Hepatocyte (in vitro differentiated cells): ENCODE data around the gene ST8SIA6. TPM values are rescaled to one million over a fixed set of nuclear protein-coding genes. Genes with fewer than 3 reads are reported as not detected.

Experiments used
- DNase-seq: peaks from one replicate; pipeline ENCODE4 v3.0.0-alpha.2; 2016; ENCODE audit warnings: low spot score
- H2AFZ ChIP-seq: fragments of 200-600 bp; sonication (generic); 2 replicates; pipeline ENCODE4 v1.6.0; 2016; ENCODE audit warnings: antibody characterized with exemption, mild to moderate bottlenecking
- H3K27ac ChIP-seq: fragments of 200-600 bp; sonication (generic); 2 replicates; pipeline ENCODE4 v1.5.1; 2016; ENCODE audit warnings: mild to moderate bottlenecking
- H3K27me3 ChIP-seq: fragments of 200-600 bp; sonication (generic); 2 replicates; pipeline ENCODE4 v1.6.1; 2016
- H3K36me3 ChIP-seq: fragments of 200-600 bp; sonication (generic); replicated peaks from 2 replicates; pipeline ENCODE4 v1.5.1; 2016; ENCODE audit warnings: low read depth; ENCODE audit not compliant: insufficient read depth
- H3K4me1 ChIP-seq: fragments of 200-600 bp; sonication (generic); 2 replicates; pipeline ENCODE4 v1.5.1; 2016; ENCODE audit warnings: mild to moderate bottlenecking, moderate library complexity; ENCODE audit not compliant: insufficient read depth
- H3K4me2 ChIP-seq: fragments of 200-600 bp; sonication (generic); 2 replicates; pipeline ENCODE4 v1.6.0; 2016
- H3K4me3 ChIP-seq: fragments of 200-600 bp; sonication (generic); 2 replicates; pipeline ENCODE4 v1.5.1; 2016; ENCODE audit warnings: mild to moderate bottlenecking
- H3K79me2 ChIP-seq: fragments of 200-600 bp; sonication (generic); 2 replicates; pipeline ENCODE4 v1.6.0; 2017; ENCODE audit warnings: mild to moderate bottlenecking
- H3K9me2 ChIP-seq: fragments of 200-600 bp; sonication (generic); replicated peaks from 2 replicates; pipeline ENCODE4 v1.6.0; 2017; ENCODE audit warnings: mild to moderate bottlenecking; ENCODE audit not compliant: insufficient read depth
- H3K9me3 ChIP-seq: fragments of 200-600 bp; sonication (generic); 2 replicates; pipeline ENCODE4 v1.5.1; 2016; ENCODE audit warnings: low read depth, mild to moderate bottlenecking
- H4K20me1 ChIP-seq: fragments of 200-600 bp; sonication (generic); 2 replicates; pipeline ENCODE4 v1.6.0; 2016; ENCODE audit warnings: mild to moderate bottlenecking; ENCODE audit not compliant: insufficient read depth, poor library complexity, severe bottlenecking
- CTCF ChIP-seq: fragments of 200-600 bp; sonication (generic); IDR thresholded peaks from 2 replicates; pipeline ENCODE4 v1.5.1; 2016; ENCODE audit warnings: antibody characterized with exemption, mild to moderate bottlenecking; ENCODE audit not compliant: poor library complexity
- EZH2 ChIP-seq: fragments of 200-600 bp; sonication (generic); IDR thresholded peaks from 2 replicates; pipeline ENCODE4 v1.6.1; 2016; ENCODE audit warnings: antibody characterized with exemption, mild to moderate bottlenecking, borderline replicate concordance
- EZH2phosphoT487 ChIP-seq: fragments of 200-600 bp; sonication (generic); IDR thresholded peaks from one replicate; pipeline ENCODE4 v1.6.1; 2018; ENCODE audit warnings: antibody characterized with exemption, mild to moderate bottlenecking, low read depth, moderate library complexity; ENCODE audit not compliant: unreplicated experiment, severe bottlenecking
- WGBS: methylation state at CpG from one replicate; pipeline ENCODE4 v1.1.6; 2016; ENCODE audit warnings: low lambda C conversion rate; ENCODE audit errors: missing lambda C conversion rate; 5-methylcytosine and 5-hydroxymethylcytosine counted together
- polyA plus RNA-seq: library from polyadenylated mRNA; unstranded; fragments of >200 nt; fragmentation: Nextera tagmentation; extraction: Ambion mirVana; gene quantifications from 2 replicates; pipeline ENCODE4 v1.2.1, GENCODE V29; 2016
- total RNA-seq: library from RNA; depleted of rRNA; stranded (reverse); fragments of >200 nt; gene quantifications from 2 replicates; pipeline ENCODE4 v1.2.3, GENCODE V29; 2014

Gene ST8SIA6
- total and polyA plus RNA-seq, 2 experiments from 2014 or later: 0.10 TPM; not detected in 1

DNA sequence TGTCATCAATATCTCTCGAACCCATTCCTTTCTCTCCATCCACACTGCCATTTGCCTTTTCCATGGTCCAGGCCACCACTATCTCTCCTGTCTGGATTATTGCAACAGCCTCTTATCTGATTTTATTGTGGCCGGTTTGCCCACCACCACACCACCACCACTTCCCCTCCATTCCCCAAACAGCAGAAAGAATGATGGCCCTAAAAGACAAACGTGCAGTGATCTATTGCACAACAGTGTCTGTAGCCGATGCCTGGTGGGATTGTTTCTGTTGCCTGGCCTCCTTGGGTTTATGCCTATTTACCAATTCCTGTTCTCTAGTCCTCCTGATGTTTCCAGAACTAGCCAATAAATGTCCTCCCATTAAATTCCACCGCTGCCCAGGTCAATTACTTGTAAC lies 10.2 kb upstream of the ST8SIA6 start:
- Histone ChIP-seq H3K4me1 (no peaks in the 10 kb centered on the region), H3K36me3 (no peaks in the 10 kb centered on the region), H3K9me2 (no peaks in the 10 kb centered on the region), H3K9me3 (no peaks in the 10 kb centered on the region), H3K27me3 (no peaks in the 10 kb centered on the region), H3K79me2 (no peaks in the 10 kb centered on the region), H4K20me1 (no peaks in the 10 kb centered on the region), H3K4me3 (no peak overlapping the region), H2AFZ (no peak overlapping the region), H3K27ac (no peak overlapping the region), H3K4me2 (no peak overlapping the region)
- no peak for DNase-seq
- 83% methylated on average over 5 of the region's 5 CpGs for WGBS
- no peak for TF ChIP-seq EZH2phosphoT487
- no peak for TF ChIP-seq CTCF
- TF ChIP-seq EZH2: no peak

DNA sequence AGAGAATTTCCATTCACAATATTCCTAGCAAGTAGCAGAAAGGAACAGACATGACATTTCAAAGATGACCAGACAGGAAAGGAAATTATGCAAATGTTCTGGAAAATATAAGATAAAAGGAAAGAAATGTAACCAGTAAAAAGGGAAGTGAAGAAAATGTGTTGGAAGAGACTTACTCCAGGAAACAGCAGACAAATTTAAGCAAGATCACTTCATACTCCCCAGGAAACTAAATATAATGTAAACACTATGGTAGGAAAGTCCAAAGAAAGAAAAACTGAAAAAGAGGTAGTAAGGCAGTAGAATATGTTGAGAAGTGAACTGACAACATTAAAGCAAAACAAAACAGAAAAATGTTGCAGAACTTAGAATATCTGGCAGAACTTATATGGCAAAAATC lies 6.4 kb upstream of the ST8SIA6 start:
- Histone ChIP-seq H3K27ac (no peak overlapping the region), H2AFZ (no peak overlapping the region), H3K27me3 (peaks cover 5% of the 10 kb centered on the region), H3K4me1 (no peaks in the 10 kb centered on the region), H3K9me3 (no peaks in the 10 kb centered on the region), H3K36me3 (no peaks in the 10 kb centered on the region), H3K79me2 (no peaks in the 10 kb centered on the region), H3K4me3 (no peak overlapping the region), H3K9me2 (no peaks in the 10 kb centered on the region), H4K20me1 (no peaks in the 10 kb centered on the region), H3K4me2 (no peak overlapping the region)
- TF ChIP-seq EZH2phosphoT487 (no peak), CTCF (no peak), EZH2 (no peak)
- DNase-seq: no peak

DNA sequence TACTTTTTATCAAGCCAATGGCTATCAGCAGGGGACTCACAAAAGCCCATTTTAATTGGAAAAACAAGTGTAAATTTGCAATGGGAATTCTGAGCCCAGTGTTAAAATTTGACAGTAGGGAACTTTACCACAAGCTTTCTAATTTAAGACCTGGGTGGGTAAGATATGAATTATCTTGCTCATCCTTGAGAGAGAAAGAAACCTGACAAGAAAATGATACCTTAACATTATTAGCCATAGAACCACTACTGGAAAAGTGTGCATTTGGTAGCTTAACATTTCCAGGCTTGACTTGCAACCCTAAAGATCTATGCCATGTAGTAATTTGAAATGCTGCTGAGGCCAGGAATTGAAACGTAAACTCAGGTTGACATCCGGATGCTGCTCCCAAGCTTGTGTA lies 2.7 kb upstream of the ST8SIA6 start:
- H2AFZ ChIP-seq: no peak overlapping the region
- no peaks in the 10 kb centered on the region for H4K20me1 ChIP-seq
- DNase-seq: no peak
- no peak overlapping the region for H3K4me3 ChIP-seq
- H3K9me3 ChIP-seq: no peaks in the 10 kb centered on the region
- no peak overlapping the region for H3K27ac ChIP-seq
- 93% methylated on average over 2 of the region's 2 CpGs for WGBS
- H3K9me2 ChIP-seq: no peaks in the 10 kb centered on the region
- TF ChIP-seq EZH2 (no peak), CTCF (no peak), EZH2phosphoT487 (no peak)
- H3K36me3 ChIP-seq: no peaks in the 10 kb centered on the region
- peaks cover 8% of the 10 kb centered on the region for H3K4me1 ChIP-seq
- H3K27me3 ChIP-seq: peaks cover 36% of the 10 kb centered on the region
- H3K79me2 ChIP-seq: no peaks in the 10 kb centered on the region
- no peak overlapping the region for H3K4me2 ChIP-seq

DNA sequence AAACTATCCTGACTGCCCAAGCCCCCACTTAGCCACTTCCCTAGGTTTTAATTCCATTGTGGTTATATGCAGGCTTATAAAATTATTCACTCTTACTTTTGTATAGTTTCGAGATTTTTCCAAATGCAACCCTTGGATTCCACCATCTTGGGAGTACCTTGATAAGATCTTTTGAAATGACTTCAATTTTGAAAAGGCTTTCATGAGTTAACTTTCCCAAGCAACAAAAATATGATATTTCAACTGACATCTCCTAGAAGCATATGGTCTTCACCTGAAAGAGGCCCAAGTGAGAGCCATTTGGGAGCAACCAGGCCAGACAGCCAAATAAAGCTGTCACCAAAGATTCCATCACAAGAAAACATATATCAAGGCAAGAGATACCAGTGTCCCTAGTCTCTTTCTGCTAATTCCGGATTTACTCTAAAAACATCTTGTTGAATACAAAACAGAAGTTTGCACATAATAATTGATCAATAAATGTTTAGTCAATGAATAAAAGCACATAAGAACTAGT lies 1.7 kb upstream of the ST8SIA6 start:
- H3K27me3 ChIP-seq: peaks cover 46% of the 10 kb centered on the region

More for the DNA sequence above, 1.7 kb upstream of the ST8SIA6 start:
- H3K79me2 ChIP-seq: no peaks in the 10 kb centered on the region
- WGBS: 95% methylated on average over 2 of the region's 2 CpGs
- H3K4me1 ChIP-seq: peaks cover 8% of the 10 kb centered on the region
- DNase-seq: no peak
- no peaks in the 10 kb centered on the region for H3K9me3 ChIP-seq
- no peak overlapping the region for H3K4me2 ChIP-seq
- no peak overlapping the region for H3K27ac ChIP-seq
- H3K9me2 ChIP-seq: no peaks in the 10 kb centered on the region
- no peaks in the 10 kb centered on the region for H3K36me3 ChIP-seq
- H4K20me1 ChIP-seq: no peaks in the 10 kb centered on the region
- H2AFZ ChIP-seq: no peak overlapping the region
- no peak overlapping the region for H3K4me3 ChIP-seq
- no peak for TF ChIP-seq CTCF
- no peak for TF ChIP-seq EZH2phosphoT487
- no peak for TF ChIP-seq EZH2
